Stimulated activated CD8-positive, alpha-beta memory T cell treated with anti-CD3 and anti-CD28 coated beads, Interleukin-2, amount 100 ng/mL, for 1 hour (primary cell): ENCODE results near the gene SLC39A3.
"Not testable (repeated sequence)": the region's sequence is repeated elsewhere in the genome, so short reads cannot be mapped to it uniquely, and the experiment has no call there.

Experiments
- DNase-seq, 2 donors: peaks; one replicate each; pipeline ENCODE4 v3.0.0-alpha.2; 2020; ENCODE audit warnings: low read depth in 2 of 2

SLC39A3 gene

GRCh38 chr19:2722541-2723344, 17.1 kb downstream of the SLC39A3 start:
- no peak for DNase-seq

- DNase-seq: no peak
Observed at GRCh38 chr19:2721570-2722540, 18.0 kb downstream of the SLC39A3 start.

- no peak for DNase-seq
Observed at GRCh38 chr19:2720777-2721569, 18.8 kb downstream of the SLC39A3 start, which contains the start of gene DIRAS1. TSS of gene DIRAS1 (minus strand) at chr19:2721372. CDS start at chr19:2717806, 3,566 bp downstream.

GRCh38 chr19:2719920-2720776, 19.7 kb downstream of the SLC39A3 start:
- DNase-seq: no peak

GRCh38 chr19:2719232-2719735, 20.5 kb downstream of the SLC39A3 start:
- DNase-seq: no peak

- no peak for DNase-seq
Observed at GRCh38 chr19:2717638-2718541, 21.9 kb downstream of the SLC39A3 start.

GRCh38 chr19:2716722-2717637, 22.8 kb downstream of the SLC39A3 start:
- DNase-seq: no peak

- DNase-seq: no peak
Observed at GRCh38 chr19:2716275-2716650, 23.6 kb downstream of the SLC39A3 start.

- DNase-seq: no peak
Observed at GRCh38 chr19:2715470-2716274, 24.1 kb downstream of the SLC39A3 start.

- DNase-seq: no peak
Observed at GRCh38 chr19:2714531-2715269, 25.1 kb downstream of the SLC39A3 start.

GRCh38 chr19:2714102-2714501, 25.7 kb downstream of the SLC39A3 start:
- not testable (repeated sequence) for DNase-seq

- DNase-seq: not testable (repeated sequence)
Observed at GRCh38 chr19:2713170-2713569, 26.6 kb downstream of the SLC39A3 start.

- no peak for DNase-seq
Observed at GRCh38 chr19:2711875-2712205, 28.0 kb downstream of the SLC39A3 start.

GRCh38 chr19:2711172-2711874, 28.5 kb downstream of the SLC39A3 start:
- no peak for DNase-seq

GRCh38 chr19:2706251-2706650, 33.6 kb downstream of the SLC39A3 start:
- DNase-seq: no peak

- DNase-seq: no peak
Observed at GRCh38 chr19:2703691-2704216, 36.1 kb downstream of the SLC39A3 start.
